ENCODE results near the gene CELF5. TPM values are rescaled to one million over a fixed set of nuclear protein-coding genes. Genes with fewer than 3 reads are reported as not detected.

CELF5 gene
- total and polyA plus RNA-seq, 2 experiments from 2014 or later = 1.1 TPM; not detected in 1

DNA sequence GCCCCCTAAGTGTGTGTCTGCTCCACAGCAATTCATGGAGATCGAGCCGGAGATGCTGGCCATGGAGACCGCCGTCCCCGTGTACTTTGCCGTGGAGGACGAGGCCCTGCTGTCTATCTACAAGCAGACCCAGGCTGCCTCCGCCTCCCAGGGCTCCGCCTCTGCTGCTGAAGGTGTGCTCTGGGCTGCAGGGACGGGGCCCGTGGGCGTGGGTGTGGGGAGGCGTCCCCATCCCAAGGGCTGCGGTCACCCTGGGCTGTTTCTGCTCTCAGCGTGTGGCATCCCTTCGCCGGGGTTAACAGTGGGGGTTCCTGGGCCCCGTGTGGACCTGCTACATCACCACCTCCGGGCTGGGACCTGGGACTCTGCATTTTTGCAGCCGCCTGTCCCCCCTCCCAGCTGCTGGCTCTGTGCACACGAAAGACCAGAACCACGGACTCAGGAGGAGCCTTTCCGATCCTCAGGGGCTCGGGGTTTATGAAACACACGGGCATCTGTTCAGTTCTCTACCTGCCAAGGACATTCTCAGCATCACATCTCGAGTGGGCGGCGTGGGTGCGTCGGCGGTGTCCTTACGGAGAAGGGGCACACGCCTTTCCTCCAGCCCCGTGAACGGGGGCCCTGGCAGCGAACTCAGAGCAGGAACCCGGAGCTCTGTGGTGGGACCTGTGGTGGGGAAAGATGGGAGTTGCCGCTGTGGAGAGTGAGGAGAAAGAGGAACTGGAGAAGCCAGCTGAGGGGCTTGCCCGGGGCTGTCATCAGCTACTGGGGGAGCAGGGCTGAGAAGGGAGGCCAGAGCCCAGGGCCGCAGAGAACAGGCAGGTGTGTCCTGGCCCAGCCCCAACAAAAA is 31.0 kb upstream of the CELF5 start:
- Histone ChIP-seq H3K27ac (no peak overlapping the region), H3K4me1 (ENCODE audit: insufficient read depth) (no peaks in the 10 kb centered on the region), H3K79me2 (ENCODE audit: insufficient read depth) (peaks cover 49% of the 10 kb centered on the region), H3K9me2 (ENCODE audit: insufficient read depth) (no peaks in the 10 kb centered on the region), H2AFZ (no peak overlapping the region), H3K4me2 (ENCODE audit: unreplicated experiment) (no peak overlapping the region), H3K9ac (no peak overlapping the region), H3K4me3 (no peak overlapping the region), H3K27me3 (replicated peaks; ENCODE audit: insufficient read depth) (no peaks in the 10 kb centered on the region), H3F3A (ENCODE audit: insufficient read depth) (no peaks in the 10 kb centered on the region), H3K9me3 (ENCODE audit: low read depth) (no peaks in the 10 kb centered on the region), H3K36me3 (ENCODE audit: low read depth) (no peaks in the 10 kb centered on the region), H4K20me1 (ENCODE audit: insufficient read depth) (no peaks in the 10 kb centered on the region)
- 92 to 94% methylated on average over 37 to 38 of the region's 40 CpGs for WGBS, 2 experiments (ENCODE audit: low coverage in 1 of 2, low lambda C conversion rate in 2 of 2, missing lambda C conversion rate in 2 of 2)
- in situ Hi-C loops (cut with MboI) = no loop called here
- TF ChIP-seq EZH2 (IDR thresholded peaks at IDR 0.05; ENCODE audit: insufficient read depth, poor library complexity, severe bottlenecking) (no peak), EZH2phosphoT487 (IDR thresholded peaks at IDR 0.05; ENCODE audit: insufficient read depth, low read depth) (no peak)
- DNase-seq = no peak

DNA sequence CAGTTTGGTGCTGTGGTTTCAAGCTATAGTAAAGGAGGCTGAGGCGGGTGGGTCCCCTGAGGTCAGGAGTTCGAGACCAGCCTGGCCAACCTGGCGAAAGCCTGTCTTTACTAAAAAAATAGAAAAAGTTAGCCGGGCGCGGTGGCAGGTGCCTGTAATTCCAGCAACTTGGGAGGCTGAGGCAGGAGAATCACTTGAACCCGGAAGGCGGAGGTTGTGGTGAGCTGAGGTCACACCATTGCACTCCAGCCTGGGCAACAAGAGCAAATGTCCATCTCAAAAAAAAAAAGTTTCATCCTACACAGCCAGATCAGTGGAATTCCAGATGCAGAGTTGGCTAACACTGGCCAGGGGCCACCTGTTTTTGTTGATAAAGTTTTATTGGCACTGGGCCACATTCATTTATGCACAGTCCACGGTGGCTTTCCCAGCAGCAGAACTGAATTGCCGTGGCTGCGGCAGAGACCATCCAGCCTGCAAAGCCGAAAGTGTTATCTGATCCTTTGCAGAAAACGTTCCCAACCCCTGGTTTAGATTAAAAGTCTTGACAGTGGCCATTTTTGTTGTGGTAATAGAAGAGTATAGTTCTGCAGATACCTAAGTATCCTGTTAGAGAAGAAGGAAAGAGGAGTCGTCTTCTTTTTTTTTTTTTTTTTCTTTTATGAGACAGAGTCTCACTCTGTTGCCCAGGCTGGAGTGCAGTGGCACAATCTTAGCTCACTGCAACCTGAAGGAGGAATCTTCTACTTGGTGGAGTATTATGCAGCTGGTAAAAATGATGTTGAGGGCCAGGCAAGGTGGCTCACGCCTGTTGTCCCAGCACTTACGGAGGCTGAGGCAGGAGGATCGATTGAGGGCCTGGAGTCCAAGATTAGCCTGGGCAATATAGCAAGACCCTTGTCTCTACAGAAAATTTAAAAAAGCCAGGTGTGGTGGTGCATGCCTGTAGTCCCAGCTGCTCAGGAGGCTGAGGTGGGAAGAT is 30.1 kb upstream of the CELF5 start:
- Histone ChIP-seq H3K9ac (no peak overlapping the region), H3K36me3 (ENCODE audit: low read depth) (no peaks in the 10 kb centered on the region), H3K27ac (no peak overlapping the region), H3K27me3 (replicated peaks; ENCODE audit: insufficient read depth) (no peaks in the 10 kb centered on the region), H3K4me2 (ENCODE audit: unreplicated experiment) (no peak overlapping the region), H3K9me2 (ENCODE audit: insufficient read depth) (no peaks in the 10 kb centered on the region), H3F3A (ENCODE audit: insufficient read depth) (no peaks in the 10 kb centered on the region), H3K4me1 (ENCODE audit: insufficient read depth) (no peaks in the 10 kb centered on the region), H3K9me3 (ENCODE audit: low read depth) (no peaks in the 10 kb centered on the region), H2AFZ (no peak overlapping the region), H4K20me1 (ENCODE audit: insufficient read depth) (no peaks in the 10 kb centered on the region), H3K4me3 (no peak overlapping the region), H3K79me2 (ENCODE audit: insufficient read depth) (peaks cover 40% of the 10 kb centered on the region)
- no peak for DNase-seq
- 83% methylated on average over 16 to 17 of the region's 17 CpGs for WGBS, 2 experiments (ENCODE audit: low coverage in 1 of 2, low lambda C conversion rate in 2 of 2, missing lambda C conversion rate in 2 of 2)
- TF ChIP-seq EZH2 (IDR thresholded peaks at IDR 0.05; ENCODE audit: insufficient read depth, poor library complexity, severe bottlenecking) (no peak), EZH2phosphoT487 (IDR thresholded peaks at IDR 0.05; ENCODE audit: insufficient read depth, low read depth) (no peak)
- in situ Hi-C loops (cut with MboI) = no loop called here

- TF ChIP-seq EZH2 (IDR thresholded peaks at IDR 0.05; ENCODE audit: insufficient read depth, poor library complexity, severe bottlenecking) = no peak
- TF ChIP-seq EZH2phosphoT487 (IDR thresholded peaks at IDR 0.05; ENCODE audit: insufficient read depth, low read depth) = no peak
- DNase-seq = no peak
- Histone ChIP-seq H3K4me2 (ENCODE audit: unreplicated experiment) (no peak overlapping the region), H3F3A (ENCODE audit: insufficient read depth) (no peaks in the 10 kb centered on the region), H3K27ac (no peak overlapping the region), H3K4me3 (no peak overlapping the region), H3K9me2 (ENCODE audit: insufficient read depth) (no peaks in the 10 kb centered on the region), H3K4me1 (ENCODE audit: insufficient read depth) (no peaks in the 10 kb centered on the region), H3K9ac (no peak overlapping the region), H3K79me2 (ENCODE audit: insufficient read depth) (peaks cover 21% of the 10 kb centered on the region), H2AFZ (no peak overlapping the region), H3K36me3 (ENCODE audit: low read depth) (no peaks in the 10 kb centered on the region), H3K27me3 (replicated peaks; ENCODE audit: insufficient read depth) (no peaks in the 10 kb centered on the region), H4K20me1 (ENCODE audit: insufficient read depth) (no peaks in the 10 kb centered on the region), H3K9me3 (ENCODE audit: low read depth) (no peaks in the 10 kb centered on the region)
- in situ Hi-C loops (cut with MboI) = no loop called here
- WGBS, 2 experiments (ENCODE audit: low coverage in 1 of 2, low lambda C conversion rate in 2 of 2, missing lambda C conversion rate in 2 of 2) = 90 to 91% methylated on average over 33 to 39 of the region's 42 CpGs
Measured at GRCh38 chr19:3196064-3196932, 28.2 kb upstream of the CELF5 start.

GRCh38 chr19:3196933-3197205 is 27.6 kb upstream of the CELF5 start:
- H3K27ac ChIP-seq = no peak overlapping the region

More at GRCh38 chr19:3196933-3197205, 27.6 kb upstream of the CELF5 start:
- no peak overlapping the region for H3K4me2 ChIP-seq (ENCODE audit: unreplicated experiment)
- DNase-seq = no peak
- no peaks in the 10 kb centered on the region for H3K9me2 ChIP-seq (ENCODE audit: insufficient read depth)
- H4K20me1 ChIP-seq (ENCODE audit: insufficient read depth) = no peaks in the 10 kb centered on the region
- peaks cover 15% of the 10 kb centered on the region; the same call in 1 of the 2 replicates for H3K79me2 ChIP-seq (ENCODE audit: insufficient read depth)
- TF ChIP-seq EZH2phosphoT487 (IDR thresholded peaks at IDR 0.05; ENCODE audit: insufficient read depth, low read depth) (no peak), EZH2 (IDR thresholded peaks at IDR 0.05; ENCODE audit: insufficient read depth, poor library complexity, severe bottlenecking) (no peak)
- H3K4me3 ChIP-seq = no peak overlapping the region
- H3K36me3 ChIP-seq (ENCODE audit: low read depth) = no peaks in the 10 kb centered on the region
- H3K9me3 ChIP-seq (ENCODE audit: low read depth) = no peaks in the 10 kb centered on the region
- in situ Hi-C loops (cut with MboI) = no loop called here
- H3K27me3 ChIP-seq (replicated peaks; ENCODE audit: insufficient read depth) = no peaks in the 10 kb centered on the region
- no peaks in the 10 kb centered on the region for H3F3A ChIP-seq (ENCODE audit: insufficient read depth)
- no peak overlapping the region for H2AFZ ChIP-seq
- 95 to 97% methylated on average over 14 of the region's 14 CpGs for WGBS, 2 experiments (ENCODE audit: low coverage in 1 of 2, low lambda C conversion rate in 2 of 2, missing lambda C conversion rate in 2 of 2)
- no peak overlapping the region for H3K9ac ChIP-seq
- H3K4me1 ChIP-seq (ENCODE audit: insufficient read depth) = no peaks in the 10 kb centered on the region

All from GM23248 (cell line).